NCI-H2171 (cell line): ENCODE measurements around the gene FAM83E.
"Not testable (repeated sequence)": the region's sequence is repeated elsewhere in the genome, so short reads cannot be mapped to it uniquely, and the experiment has no call there.

Source experiments
- DNase-seq: peaks from one replicate; lab custom pipeline; 2025; lab: John Stamatoyannopoulos, UW

Gene FAM83E

GRCh38 chr19:48614436-48615230 is at the start of gene FAM83E:
Gene FAM83E (minus strand): TSS chr19:48615076. CDS start chr19:48613372, 1,704 bp downstream.
- DNase-seq: peak; percentile 35

GRCh38 chr19:48664476-48664875 is 49.6 kb upstream of the FAM83E start:
- no peak for DNase-seq

GRCh38 chr19:48663667-48664066 is 48.8 kb upstream of the FAM83E start:
- DNase-seq: no peak

GRCh38 chr19:48661711-48662090 is 46.8 kb upstream of the FAM83E start:
- no peak for DNase-seq

- no peak for DNase-seq
These were observed 46.2 kb upstream of the FAM83E start for GRCh38 chr19:48660852-48661710.

- no peak for DNase-seq
These were observed 44.9 kb upstream of the FAM83E start for GRCh38 chr19:48659768-48660167.

GRCh38 chr19:48658483-48658882 is 43.6 kb upstream of the FAM83E start:
- DNase-seq: no peak

- DNase-seq: not testable (repeated sequence)
These were observed 43.0 kb upstream of the FAM83E start for GRCh38 chr19:48657828-48658227.

- no peak for DNase-seq
These were observed 42.1 kb upstream of the FAM83E start for GRCh38 chr19:48656840-48657474.

GRCh38 chr19:48654299-48655059 is 39.6 kb upstream of the FAM83E start:
- DNase-seq: peak; percentile 98

GRCh38 chr19:48651683-48652048 is 36.8 kb upstream of the FAM83E start:
- no peak for DNase-seq

GRCh38 chr19:48650974-48651682 is 36.3 kb upstream of the FAM83E start:
- no peak for DNase-seq

- DNase-seq: no peak
These were observed 33.3 kb upstream of the FAM83E start for GRCh38 chr19:48648134-48648533.

- peak; percentile 95 for DNase-seq
These were observed 31.9 kb upstream of the FAM83E start for GRCh38 chr19:48646722-48647216.

GRCh38 chr19:48646001-48646721 is 31.3 kb upstream of the FAM83E start, which contains the start of gene CA11:
Gene CA11 (minus strand): TSS chr19:48646187. CDS start chr19:48645632, 555 bp downstream.
- peak; percentile 94 for DNase-seq

GRCh38 chr19:48645620-48646000 is 30.7 kb upstream of the FAM83E start:
- DNase-seq: no peak

GRCh38 chr19:48644839-48645619 is 30.2 kb upstream of the FAM83E start:
- DNase-seq: peak; percentile 75

GRCh38 chr19:48644355-48644754 is 29.5 kb upstream of the FAM83E start:
- no peak for DNase-seq

GRCh38 chr19:48642862-48643261 is 28.0 kb upstream of the FAM83E start:
- no peak for DNase-seq
